Measurements from ENCODE around the gene ANKFY1. TPM values are rescaled to one million over a fixed set of nuclear protein-coding genes. Genes with fewer than 3 reads are reported as not detected.

The ANKFY1 gene
- polyA plus RNA-seq, 1 of the 3 experiments (the other 2 are of a cell fraction) = 29.6 TPM

GRCh38 chr17:4184811-4185210 lies 79.0 kb downstream of the ANKFY1 start:
- Histone ChIP-seq H3K9me3 (no peaks in the 10 kb centered on the region), H3F3A (replicated peaks; ENCODE audit: insufficient read depth) (no peaks in the 10 kb centered on the region), H3K4me2 (no peak overlapping the region), H3K79me2 (ENCODE audit: insufficient read depth) (no peaks in the 10 kb centered on the region), H3K27ac (ENCODE audit: low read depth in 2 of 2, low read length in 1 of 2) (no peak overlapping the region), H2AFZ (ENCODE audit: low read depth) (no peak overlapping the region), H4K20me1 (ENCODE audit: insufficient read depth) (no peaks in the 10 kb centered on the region), H3K27me3 (ENCODE audit: insufficient read depth) (no peaks in the 10 kb centered on the region), H3K4me1 (ENCODE audit: control insufficient read depth in 1 of 2, insufficient read depth in 2 of 2, low read depth in 1 of 2, low read length in 1 of 2) (no peaks in the 10 kb centered on the region), H3K9me2 (no peaks in the 10 kb centered on the region), H3K9ac (no peak overlapping the region), H3K36me3 (replicated peaks in 1 of 2; ENCODE audit: control insufficient read depth in 1 of 2, insufficient read depth in 2 of 2, low read length in 1 of 2) (peaks cover 23 to 78% of the 10 kb centered on the region in 2 experiments), H3K4me3 (ENCODE audit: low read depth in 2 of 2, low read length in 1 of 2) (no peak overlapping the region)
- no peak for DNase-seq
- CTCF ChIA-PET = no interaction called here
- TF ChIP-seq FOXJ3 (CRISPR knock-in tag; IDR thresholded peaks at IDR 0.05) (no peak), TEAD4 (IDR thresholded peaks at IDR 0.05; ENCODE audit: borderline replicate concordance, insufficient read depth) (no peak), EZH2phosphoT487 (IDR thresholded peaks at IDR 0.05; ENCODE audit: borderline replicate concordance, low read depth) (no peak), NFIC (IDR thresholded peaks at IDR 0.05; ENCODE audit: borderline replicate concordance) (no peak), CTCF (IDR thresholded peaks at IDR 0.05) (no peak), EP300 (IDR thresholded peaks at IDR 0.05; ENCODE audit: borderline replicate concordance in 1 of 2, low read depth in 1 of 2, low read length in 1 of 2) (no peak), NRF1 (IDR thresholded peaks at IDR 0.05; ENCODE audit: low read depth, low read length) (no peak), FOXM1 (IDR thresholded peaks at IDR 0.05; ENCODE audit: low read depth) (no peak), CHD2 (IDR thresholded peaks at IDR 0.05; ENCODE audit: low read length, partially characterized antibody) (no peak), SMC3 (IDR thresholded peaks at IDR 0.05; ENCODE audit: low read depth, low read length) (no peak), GATA2 (CRISPR knock-in tag; IDR thresholded peaks at IDR 0.05) (no peak), RFX5 (IDR thresholded peaks at IDR 0.05; ENCODE audit: low read length) (no peak), RXRA (IDR thresholded peaks at IDR 0.05; ENCODE audit: borderline replicate concordance, low read depth) (no peak), ELF1 (IDR thresholded peaks at IDR 0.05) (no peak), YY1 (IDR thresholded peaks at IDR 0.05; ENCODE audit: low read depth) (no peak), MAX (IDR thresholded peaks at IDR 0.05; ENCODE audit: low read depth) (no peak), MEF2A (IDR thresholded peaks at IDR 0.05; ENCODE audit: borderline replicate concordance, low read depth) (no peak), FOSL2 (IDR thresholded peaks at IDR 0.05; ENCODE audit: borderline replicate concordance, low read depth) (no peak), GABPA (IDR thresholded peaks at IDR 0.05; ENCODE audit: low read depth) (no peak)
- 85% methylated on average over 18 of the region's 18 CpGs for WGBS (ENCODE audit: low lambda C conversion rate)
- POLR2A ChIA-PET = no interaction called here

- WGBS (ENCODE audit: low lambda C conversion rate) = 83% methylated on average over 8 of the region's 8 CpGs
- POLR2A ChIA-PET = no interaction called here
- Histone ChIP-seq H3K36me3 (replicated peaks in 1 of 2; ENCODE audit: control insufficient read depth in 1 of 2, insufficient read depth in 2 of 2, low read length in 1 of 2) (peaks cover 32 to 82% of the 10 kb centered on the region in 2 experiments), H3K4me2 (no peak overlapping the region), H3K4me1 (ENCODE audit: control insufficient read depth in 1 of 2, insufficient read depth in 2 of 2, low read depth in 1 of 2, low read length in 1 of 2) (no peaks in the 10 kb centered on the region), H3F3A (replicated peaks; ENCODE audit: insufficient read depth) (no peaks in the 10 kb centered on the region), H3K79me2 (ENCODE audit: insufficient read depth) (no peaks in the 10 kb centered on the region), H3K4me3 (ENCODE audit: low read depth in 2 of 2, low read length in 1 of 2) (no peak overlapping the region), H4K20me1 (ENCODE audit: insufficient read depth) (no peaks in the 10 kb centered on the region), H2AFZ (ENCODE audit: low read depth) (no peak overlapping the region), H3K9me2 (no peaks in the 10 kb centered on the region), H3K27me3 (ENCODE audit: insufficient read depth) (no peaks in the 10 kb centered on the region), H3K9me3 (no peaks in the 10 kb centered on the region), H3K27ac (ENCODE audit: low read depth in 2 of 2, low read length in 1 of 2) (no peak overlapping the region), H3K9ac (no peak overlapping the region)
- CTCF ChIA-PET = no interaction called here
- DNase-seq = no peak
- no peak for TF ChIP-seq TEAD4 (IDR thresholded peaks at IDR 0.05; ENCODE audit: borderline replicate concordance, insufficient read depth)
- TF ChIP-seq IRF3 (IDR thresholded peaks at IDR 0.05; ENCODE audit: low read depth, low read length) = no peak
- no peak for TF ChIP-seq FOXM1 (IDR thresholded peaks at IDR 0.05; ENCODE audit: low read depth)
- TF ChIP-seq FOXJ3 (CRISPR knock-in tag; IDR thresholded peaks at IDR 0.05) = no peak
- no peak for TF ChIP-seq TCF12 (IDR thresholded peaks at IDR 0.05)
- no peak for TF ChIP-seq MXI1 (IDR thresholded peaks at IDR 0.05; ENCODE audit: low read depth, low read length)
- TF ChIP-seq PBX3 (IDR thresholded peaks at IDR 0.05) = no peak
- no peak for TF ChIP-seq RCOR1 (IDR thresholded peaks at IDR 0.05; ENCODE audit: low read length)
- no peak for TF ChIP-seq RAD21 (IDR thresholded peaks at IDR 0.05; ENCODE audit: low read length)
- no peak for TF ChIP-seq CHD2 (IDR thresholded peaks at IDR 0.05; ENCODE audit: low read length, partially characterized antibody)
- TF ChIP-seq GABPA (IDR thresholded peaks at IDR 0.05; ENCODE audit: low read depth) = no peak
- TF ChIP-seq MEF2A (IDR thresholded peaks at IDR 0.05; ENCODE audit: borderline replicate concordance, low read depth) = no peak
- TF ChIP-seq EP300 (IDR thresholded peaks at IDR 0.05; ENCODE audit: borderline replicate concordance in 1 of 2, low read depth in 1 of 2, low read length in 1 of 2) = no peak
- no peak for TF ChIP-seq FOSL2 (IDR thresholded peaks at IDR 0.05; ENCODE audit: borderline replicate concordance, low read depth)
- TF ChIP-seq NFIC (IDR thresholded peaks at IDR 0.05; ENCODE audit: borderline replicate concordance) = no peak
These were observed 81.7 kb downstream of the ANKFY1 start for GRCh38 chr17:4182043-4182442.

Measured in SK-N-SH (cell line).